ENCODE data around the gene LRCH4. TPM values are rescaled to one million over a fixed set of nuclear protein-coding genes. Genes with fewer than 3 reads are reported as not detected.

The LRCH4 gene
- 10 to 100 TPM; 59.0 to 65.4 TPM for total RNA-seq

GRCh38 chr7:100585511-100586265 lies at the start of gene LRCH4:
TSS of gene LRCH4 (minus strand) at chr7:100586129. CDS start at chr7:100586100, 29 bp downstream.
- H3K36me3 ChIP-seq, result peaks cover 11% of the 10 kb centered on the region
- H3K4me1 ChIP-seq, result peaks cover 16% of the 10 kb centered on the region
- H3K27ac ChIP-seq, result peak within 1 kb of the TSS; percentile 100
- peak within 1 kb of the TSS; percentile 100 for H3K4me3 ChIP-seq
- intact Hi-C loops (cut with DNase I), result no loop called here
- peak within 1 kb of the TSS; percentile 76 to 94 for H3K9ac ChIP-seq (ENCODE audit: low read depth in 2 of 2, low read length in 2 of 2)
- no peak for TF ChIP-seq CTCF (IDR thresholded peaks at IDR 0.05)
- peak; percentile 82 for DNase-seq
- no peaks in the 10 kb centered on the region for H3K9me3 ChIP-seq
- no peaks in the 10 kb centered on the region for H3K27me3 ChIP-seq

GRCh38 chr7:100632951-100633717 lies 47.2 kb upstream of the LRCH4 start:
- Histone ChIP-seq H3K4me1 (no peaks in the 10 kb centered on the region), H3K27ac (no peak overlapping the region), H3K9ac (ENCODE audit: low read depth in 2 of 2, low read length in 2 of 2) (peak overlapping the region; percentile 34 to 64), H3K9me3 (no peaks in the 10 kb centered on the region), H3K27me3 (peaks cover 3% of the 10 kb centered on the region), H3K4me3 (peak overlapping the region; percentile 57), H3K36me3 (no peaks in the 10 kb centered on the region)
- peak; percentile 46 for TF ChIP-seq CTCF (IDR thresholded peaks at IDR 0.05)
- peak; percentile 67 for DNase-seq
- intact Hi-C loops (cut with DNase I), result no loop called here

DNA sequence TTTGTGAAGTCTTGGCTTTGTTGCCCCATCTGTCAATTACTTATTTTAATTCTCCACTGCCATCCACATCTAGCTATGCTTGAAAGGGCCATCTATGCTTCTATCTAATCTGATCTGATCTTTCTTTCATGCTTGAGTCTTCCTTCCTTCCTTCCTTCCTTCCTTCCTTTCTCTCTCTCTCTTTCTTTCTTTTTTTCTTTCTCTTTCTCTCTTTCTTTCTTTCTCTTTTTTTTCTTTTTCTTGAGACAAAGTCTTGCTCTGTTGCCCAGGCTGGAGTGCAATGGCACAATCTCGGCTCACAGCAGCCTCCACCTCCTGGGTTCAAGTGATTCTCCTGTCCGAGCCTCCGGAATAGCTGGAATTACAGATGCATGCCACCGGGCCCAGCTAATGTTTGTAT lies 44.1 kb upstream of the LRCH4 start:
- H3K4me1 ChIP-seq, result no peaks in the 10 kb centered on the region
- no peaks in the 10 kb centered on the region for H3K36me3 ChIP-seq
- H3K4me3 ChIP-seq, result no peak overlapping the region
- H3K27me3 ChIP-seq, result peaks cover 3% of the 10 kb centered on the region
- intact Hi-C loops (cut with DNase I), result no loop called here
- H3K27ac ChIP-seq, result no peak overlapping the region
- H3K9ac ChIP-seq (ENCODE audit: low read depth in 2 of 2, low read length in 2 of 2), result no peak overlapping the region
- TF ChIP-seq CTCF (IDR thresholded peaks at IDR 0.05), result no peak
- no peaks in the 10 kb centered on the region for H3K9me3 ChIP-seq
- DNase-seq, result no peak

GRCh38 chr7:100629117-100629716 lies 43.3 kb upstream of the LRCH4 start:
- Histone ChIP-seq H3K36me3 (no peaks in the 10 kb centered on the region), H3K27me3 (peaks cover 3% of the 10 kb centered on the region), H3K9ac (ENCODE audit: low read depth in 2 of 2, low read length in 2 of 2) (no peak overlapping the region), H3K27ac (no peak overlapping the region), H3K4me1 (no peaks in the 10 kb centered on the region), H3K9me3 (no peaks in the 10 kb centered on the region), H3K4me3 (no peak overlapping the region)
- intact Hi-C loops (cut with DNase I), result no loop called here
- DNase-seq, result no peak
- TF ChIP-seq CTCF (IDR thresholded peaks at IDR 0.05), result no peak

GRCh38 chr7:100627238-100627549 lies 41.3 kb upstream of the LRCH4 start:
- H3K27me3 ChIP-seq, result no peaks in the 10 kb centered on the region
- H3K27ac ChIP-seq, result no peak overlapping the region
- H3K9me3 ChIP-seq, result no peaks in the 10 kb centered on the region
- H3K4me1 ChIP-seq, result no peaks in the 10 kb centered on the region
- H3K36me3 ChIP-seq, result no peaks in the 10 kb centered on the region
- H3K9ac ChIP-seq (ENCODE audit: low read depth in 2 of 2, low read length in 2 of 2), result no peak overlapping the region
- no peak overlapping the region for H3K4me3 ChIP-seq
- DNase-seq, result no peak
- intact Hi-C loops (cut with DNase I), result no loop called here
- no peak for TF ChIP-seq CTCF (IDR thresholded peaks at IDR 0.05)
